Activated CD8-positive, alpha-beta T cell treated with anti-CD3 and anti-CD28 coated beads for 36 hours (primary cell): ENCODE measurements around the gene CST9. TPM values are rescaled to one million over a fixed set of nuclear protein-coding genes. Genes with fewer than 3 reads are reported as not detected.
"Not testable (repeated sequence)": the region's sequence is repeated elsewhere in the genome, so short reads cannot be mapped to it uniquely, and the experiment has no call there.

Experiments used
- ATAC-seq: fragments of 200-7000 bp; cut with Tn5 transposase; one replicate; pipeline ENCODE4 v1.10.0; 2021; ENCODE audit warnings: mild to moderate bottlenecking, moderate library complexity
- CTCF ChIA-PET: fragments of 350-600 bp; sonication (Branson Sonifier 250); formaldehyde crosslinking; loops from one replicate; lab custom pipeline; 2021; ENCODE audit warnings: antibody characterized with exemption; lab: Charles Lee
- POLR2A ChIA-PET: fragments of 350-600 bp; sonication (Branson Sonifier 250); formaldehyde crosslinking; loops from one replicate; lab custom pipeline; 2021; ENCODE audit warnings: antibody characterized with exemption; lab: Charles Lee
- DNase-seq: peaks from one replicate; pipeline ENCODE4 v3.0.0-alpha.2; 2020
- H3K27ac Mint-ChIP-seq: one replicate; pipeline ENCODE4 v1.8.0; 2021; ENCODE audit warnings: mild to moderate bottlenecking, mixed read lengths
- H3K27me3 Mint-ChIP-seq: one replicate; pipeline ENCODE4 v1.8.0; 2021; ENCODE audit warnings: mixed read lengths
- H3K36me3 Mint-ChIP-seq: one replicate; pipeline ENCODE4 v1.8.0; 2021; ENCODE audit warnings: low read depth, mixed read lengths
- H3K4me1 Mint-ChIP-seq: one replicate; pipeline ENCODE4 v1.8.0; 2021; ENCODE audit warnings: low read depth, mixed read lengths
- H3K4me3 Mint-ChIP-seq: one replicate; pipeline ENCODE4 v1.8.0; 2021; ENCODE audit warnings: mild to moderate bottlenecking, moderate library complexity, mixed read lengths
- H3K9me3 Mint-ChIP-seq: one replicate; pipeline ENCODE4 v1.8.0; 2021; ENCODE audit warnings: mixed read lengths
- intact Hi-C: fragments of 100-400 bp; cut with micrococcal nuclease; formaldehyde crosslinking; loops from one replicate; pipeline ENCODE4 v1.10.0; 2022
- total RNA-seq, 2 experiments: library from RNA; stranded (reverse); gene quantifications; one replicate each; pipeline ENCODE4 v1.2.3, GENCODE V29; 2021
- TF ChIP-seq, protein P1 (sequence below): fragments of 200-600 bp; IDR thresholded peaks from one replicate; pipeline ENCODE4 v1.8.0; 2022; ENCODE audit warnings: antibody characterized with exemption, mild to moderate bottlenecking

The CST9 gene
- total RNA-seq, 2 experiments from 2014 or later: not detected

DNA sequence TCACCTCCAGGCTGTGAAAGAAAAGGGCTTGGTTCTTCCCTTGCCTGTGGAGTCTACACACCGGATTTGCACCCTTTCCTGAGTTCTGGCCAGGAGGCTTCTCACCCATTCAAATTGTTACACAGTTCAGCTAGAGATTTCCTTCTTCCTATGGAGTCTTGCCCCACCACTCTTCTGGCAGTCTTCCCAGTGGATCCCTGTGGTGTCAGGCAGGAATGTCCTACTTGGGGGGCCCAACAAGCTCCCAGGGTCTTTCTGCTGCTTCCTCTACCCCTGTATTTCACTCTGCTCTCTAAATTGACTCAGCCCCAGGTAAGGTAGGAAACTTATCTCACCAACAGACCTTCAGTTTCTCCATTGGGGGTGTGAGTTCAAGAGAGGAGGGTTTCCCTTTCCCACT, 23.4 kb downstream of the CST9 start:
- ChIA-PET POLR2A (no interaction called here), CTCF (interaction anchor here (1.7 kb wide), 1 partner anchor 141 kb away, joined by 7 read pairs; no protein-coding TSS in a partner anchor)
- H3K4me1 Mint-ChIP-seq: no peaks in the 10 kb centered on the region
- DNase-seq (no peak), ATAC-seq (no peak)
- H3K4me3 Mint-ChIP-seq: no peak overlapping the region
- H3K27ac Mint-ChIP-seq: no peak overlapping the region
- no peaks in the 10 kb centered on the region for H3K36me3 Mint-ChIP-seq
- peaks cover 15% of the 10 kb centered on the region for H3K27me3 Mint-ChIP-seq
- intact Hi-C loops: no loop called here
- TF ChIP-seq, protein P1, sequence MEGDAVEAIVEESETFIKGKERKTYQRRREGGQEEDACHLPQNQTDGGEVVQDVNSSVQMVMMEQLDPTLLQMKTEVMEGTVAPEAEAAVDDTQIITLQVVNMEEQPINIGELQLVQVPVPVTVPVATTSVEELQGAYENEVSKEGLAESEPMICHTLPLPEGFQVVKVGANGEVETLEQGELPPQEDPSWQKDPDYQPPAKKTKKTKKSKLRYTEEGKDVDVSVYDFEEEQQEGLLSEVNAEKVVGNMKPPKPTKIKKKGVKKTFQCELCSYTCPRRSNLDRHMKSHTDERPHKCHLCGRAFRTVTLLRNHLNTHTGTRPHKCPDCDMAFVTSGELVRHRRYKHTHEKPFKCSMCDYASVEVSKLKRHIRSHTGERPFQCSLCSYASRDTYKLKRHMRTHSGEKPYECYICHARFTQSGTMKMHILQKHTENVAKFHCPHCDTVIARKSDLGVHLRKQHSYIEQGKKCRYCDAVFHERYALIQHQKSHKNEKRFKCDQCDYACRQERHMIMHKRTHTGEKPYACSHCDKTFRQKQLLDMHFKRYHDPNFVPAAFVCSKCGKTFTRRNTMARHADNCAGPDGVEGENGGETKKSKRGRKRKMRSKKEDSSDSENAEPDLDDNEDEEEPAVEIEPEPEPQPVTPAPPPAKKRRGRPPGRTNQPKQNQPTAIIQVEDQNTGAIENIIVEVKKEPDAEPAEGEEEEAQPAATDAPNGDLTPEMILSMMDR: no peak
- H3K9me3 Mint-ChIP-seq: no peaks in the 10 kb centered on the region

DNA sequence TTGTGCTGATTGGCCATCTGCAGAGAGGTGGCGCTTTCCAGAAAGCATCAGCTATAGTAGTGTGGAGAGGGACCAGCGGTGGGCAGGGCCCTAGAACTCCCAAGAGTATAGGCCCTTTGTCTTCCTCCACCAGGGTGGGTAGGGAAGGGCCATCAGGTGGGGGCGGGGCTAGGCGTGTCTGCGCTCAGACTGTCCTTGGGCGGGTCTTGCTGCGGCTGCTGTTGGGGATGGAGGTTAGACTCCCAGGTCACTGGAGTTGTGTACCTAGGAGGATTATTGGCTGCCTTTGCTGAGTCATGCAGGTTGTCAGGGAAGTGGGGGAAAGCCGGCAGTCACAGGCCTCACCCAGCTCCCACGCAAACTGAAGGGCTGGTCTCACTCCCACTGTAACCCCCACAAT, 23.9 kb downstream of the CST9 start:
- POLR2A ChIA-PET, ATAC-seq, H3K4me1 Mint-ChIP-seq, H3K27ac Mint-ChIP-seq, H3K9me3 Mint-ChIP-seq, H3K36me3 Mint-ChIP-seq, DNase-seq, H3K4me3 Mint-ChIP-seq, intact Hi-C loops: not testable (repeated sequence)
- peaks cover 15% of the 10 kb centered on the region for H3K27me3 Mint-ChIP-seq
- CTCF ChIA-PET: interaction anchor here (1.7 kb wide), 1 partner anchor 140 kb away, joined by 7 read pairs; no protein-coding TSS in a partner anchor

DNA sequence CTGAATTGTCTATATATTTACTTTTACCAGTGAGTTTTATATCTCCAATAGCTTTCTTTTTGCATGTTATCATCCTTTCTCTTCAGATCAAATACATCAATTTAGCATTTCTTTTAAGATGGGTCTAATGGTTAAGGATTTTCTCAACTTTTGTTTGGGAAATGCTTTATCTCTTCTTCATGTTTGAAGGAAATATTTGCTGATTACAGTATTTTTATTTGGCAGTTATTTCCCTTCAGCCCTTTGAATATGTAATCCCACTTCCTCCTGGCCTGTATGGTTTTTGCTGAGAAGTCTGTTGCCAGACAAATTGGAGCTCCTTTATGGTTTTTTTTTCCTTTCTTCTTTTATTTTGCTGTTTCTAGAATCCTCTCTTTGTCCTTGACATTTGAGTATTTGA, 30.7 kb downstream of the CST9 start:
- Mint-ChIP-seq H3K27me3 (peaks cover 1% of the 10 kb centered on the region), H3K36me3 (no peaks in the 10 kb centered on the region), H3K9me3 (no peaks in the 10 kb centered on the region), H3K4me3 (no peak overlapping the region), H3K27ac (no peak overlapping the region), H3K4me1 (no peaks in the 10 kb centered on the region)
- CTCF ChIA-PET: no interaction called here
- DNase-seq (no peak), ATAC-seq (no peak)
- TF ChIP-seq, protein P1: no peak
- intact Hi-C loops: no loop called here
- POLR2A ChIA-PET: no interaction called here

DNA sequence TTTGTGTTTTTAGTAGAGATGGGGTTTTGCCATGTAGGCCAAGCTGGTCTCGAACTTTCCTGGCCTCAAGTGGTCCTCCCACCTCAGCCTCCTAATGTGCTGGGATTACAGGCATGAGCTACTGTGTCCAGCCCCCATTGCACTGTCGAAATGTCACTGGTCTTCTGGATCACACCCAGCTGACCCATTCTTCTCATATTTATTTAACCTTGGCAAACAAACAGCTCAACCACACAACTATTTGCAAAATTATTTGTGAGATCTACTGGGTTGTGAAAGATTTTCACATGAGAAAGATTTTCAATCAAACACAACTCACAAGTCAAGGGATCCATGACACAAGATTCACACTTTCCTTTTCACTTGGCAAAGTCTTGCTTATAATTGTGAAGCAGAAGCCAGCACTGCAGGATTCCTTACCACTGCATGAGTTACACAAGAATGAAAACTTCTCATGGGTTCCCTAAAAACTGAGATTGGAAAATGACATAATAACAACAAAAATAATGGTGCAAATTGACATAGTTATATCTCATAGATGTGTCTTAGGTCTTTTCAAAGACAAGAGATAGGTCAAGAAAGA, 35.4 kb downstream of the CST9 start:
- ChIA-PET POLR2A (no interaction called here), CTCF (no interaction called here)
- TF ChIP-seq, protein P1: no peak
- H3K27me3 Mint-ChIP-seq: peaks cover 1% of the 10 kb centered on the region
- H3K36me3 Mint-ChIP-seq: no peaks in the 10 kb centered on the region
- H3K4me3 Mint-ChIP-seq: no peak overlapping the region
- H3K4me1 Mint-ChIP-seq: no peaks in the 10 kb centered on the region
- ATAC-seq (no peak), DNase-seq (no peak)
- intact Hi-C loops: no loop called here
- no peak overlapping the region for H3K27ac Mint-ChIP-seq
- no peaks in the 10 kb centered on the region for H3K9me3 Mint-ChIP-seq

DNA sequence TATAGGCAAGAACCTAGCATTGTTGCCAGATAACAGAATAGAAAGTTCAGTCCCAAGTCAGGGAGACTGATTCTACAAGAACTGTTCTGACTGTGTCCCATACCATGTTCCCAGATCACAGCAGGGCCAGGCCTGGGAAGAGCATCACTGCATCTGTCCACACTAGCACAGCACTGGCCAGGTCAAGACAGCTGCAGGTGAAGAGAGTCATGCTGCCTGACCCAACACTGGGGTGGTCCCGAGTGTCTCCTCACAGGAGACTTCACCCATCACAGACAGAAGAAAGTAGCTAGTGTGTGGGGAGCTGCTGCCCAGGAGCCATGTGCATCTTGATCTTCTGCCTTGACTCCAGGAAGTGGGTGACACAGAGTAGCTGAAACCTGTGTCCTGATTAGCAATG, 36.1 kb downstream of the CST9 start:
- intact Hi-C loops: no loop called here
- TF ChIP-seq, protein P1: no peak
- no peaks in the 10 kb centered on the region for H3K36me3 Mint-ChIP-seq
- no peak for ATAC-seq
- H3K27ac Mint-ChIP-seq: no peak overlapping the region
- H3K4me3 Mint-ChIP-seq: no peak overlapping the region
- H3K4me1 Mint-ChIP-seq: no peaks in the 10 kb centered on the region
- no peaks in the 10 kb centered on the region for H3K9me3 Mint-ChIP-seq
- POLR2A ChIA-PET: no interaction called here
- peaks cover 1% of the 10 kb centered on the region for H3K27me3 Mint-ChIP-seq
- CTCF ChIA-PET: no interaction called here
- DNase-seq: no peak
